Measurements from ENCODE around the gene NHP2. TPM values are rescaled to one million over a fixed set of nuclear protein-coding genes. Genes with fewer than 3 reads are reported as not detected.

Gene NHP2
- total and polyA plus RNA-seq, 9 of the 15 experiments (the other 6 are each of a cell fraction or from before 2014, with no cell fraction given): 52.8 to 622 (median 144) TPM

GRCh38 chr5:178119915-178120606, 33.6 kb downstream of the NHP2 start:
- no peaks in the 10 kb centered on the region for H3K27me3 ChIP-seq (ENCODE audit: control insufficient read depth in 2 of 2, insufficient read depth in 2 of 2, low read length in 2 of 2)
- no peak overlapping the region for H3K4me3 ChIP-seq
- H2AFZ ChIP-seq (ENCODE audit: low read depth, low read length): no peak overlapping the region
- no peak for FAIRE-seq
- peaks cover 7% of the 10 kb centered on the region for H3K9me1 ChIP-seq (ENCODE audit: control insufficient read depth, insufficient read depth, low read length)
- peaks cover 32% of the 10 kb centered on the region for H3K79me2 ChIP-seq (ENCODE audit: control insufficient read depth, insufficient read depth, low read length)
- peak overlapping the region in 1 of 2 experiments; percentile 85; a peak in 2 of 4 replicates for H3K9ac ChIP-seq (ENCODE audit: insufficient read depth in 1 of 2, low read depth in 2 of 2, low read length in 2 of 2)
- H4K20me1 ChIP-seq (replicated peaks; ENCODE audit: control insufficient read depth, insufficient read depth, low read length): peaks cover 6% of the 10 kb centered on the region; the same call in 1 of the 2 replicates
- TF ChIP-seq NCOR1 (IDR thresholded peaks at IDR 0.05) (no peak), RBFOX2 (IDR thresholded peaks at IDR 0.05; ENCODE audit: low read depth, low read length) (peak; percentile 14; the same call in 1 of the 2 replicates), FOXJ2 (tag; IDR thresholded peaks at IDR 0.05) (no peak), IFI16 (CRISPR knock-in tag; IDR thresholded peaks at IDR 0.05) (no peak), ETS2 (tag; IDR thresholded peaks at IDR 0.05; ENCODE audit: borderline replicate concordance, poor library complexity, severe bottlenecking) (no peak), GABPB1 (CRISPR knock-in tag; IDR thresholded peaks at IDR 0.05) (no peak), TARDBP (IDR thresholded peaks at IDR 0.05) (no peak)
- BruUV-seq (replicated peaks): no TSS peak
- WGBS (ENCODE audit: insufficient coverage, low coverage, missing lambda C conversion rate): 50% methylated on average over 5 of the region's 27 CpGs
- in situ Hi-C loops (cut with MboI): no loop called here
- CTCF ChIA-PET (ENCODE audit: low intra/inter-chr PET ratio): no interaction called here
- intact Hi-C loops (cut with micrococcal nuclease): no loop called here
- POLR2A ChIA-PET: interaction anchor here (0.5 to 1.8 kb wide), 7 partner anchors 9 to 1488 kb away, joined by 3 to 7 read pairs (median 4); no protein-coding TSS in a partner anchor
- no peak for DNase-seq (ENCODE audit: extremely low read depth in 1 of 4, low spot score in 3 of 4)
- no peaks in the 10 kb centered on the region for H3K9me3 ChIP-seq (replicated peaks; ENCODE audit: control insufficient read depth, insufficient read depth, low read depth, low read length)
- H3K36me3 ChIP-seq (ENCODE audit: control insufficient read depth, insufficient read depth, low read length): peaks cover 31% of the 10 kb centered on the region; the same call in 1 of the 3 replicates
- ATAC-seq: no peak
- H3K4me1 ChIP-seq (replicated peaks in 1 of 2; ENCODE audit: control insufficient read depth in 2 of 2, insufficient read depth in 2 of 2, low read length in 2 of 2): peaks cover 25 to 80% of the 10 kb centered on the region in 2 experiments; a peak in 4 of 5 replicates
- H3K27ac ChIP-seq (ENCODE audit: extremely low read depth, low read depth, low read length): no peak overlapping the region
- H3K4me2 ChIP-seq (ENCODE audit: insufficient read depth, low read length): no peak overlapping the region

Measured in K562 (cell line).